Duodenal mucosa (tissue), 2 donors: ENCODE measurements around the gene OR2D2.
"Not testable (repeated sequence)": the region's sequence is repeated elsewhere in the genome, so short reads cannot be mapped to it uniquely, and the experiment has no call there.

Experiments used
- H3K27ac ChIP-seq: one replicate; pipeline ENCODE4 v1.7.0; 2013; ENCODE audit warnings: low read depth, low read length
- H3K27me3 ChIP-seq, 2 donors: one replicate each; pipeline ENCODE4 v1.7.0; 2013; ENCODE audit warnings: low read length in 2 of 2, control low read depth in 1 of 2; ENCODE audit not compliant: insufficient read depth in 2 of 2, control insufficient read depth in 1 of 2
- H3K36me3 ChIP-seq, 2 donors: one replicate each; pipeline ENCODE4 v1.7.0; 2013; ENCODE audit warnings: low read length in 2 of 2, control low read depth in 1 of 2; ENCODE audit not compliant: insufficient read depth in 2 of 2, control insufficient read depth in 1 of 2
- H3K4me1 ChIP-seq, 2 donors: one replicate each; pipeline ENCODE4 v1.7.0; 2013; ENCODE audit warnings: low read length in 2 of 2, control low read depth in 1 of 2; ENCODE audit not compliant: insufficient read depth in 2 of 2, control insufficient read depth in 1 of 2
- H3K4me3 ChIP-seq, 2 donors: one replicate each; pipeline ENCODE4 v1.7.0; 2013; ENCODE audit warnings: low read length in 2 of 2, low read depth in 1 of 2
- H3K9ac ChIP-seq, 2 donors: one replicate each; pipeline ENCODE4 v1.7.0; 2013; ENCODE audit warnings: low read length in 2 of 2, low read depth in 1 of 2
- H3K9me3 ChIP-seq, 2 donors: one replicate each; pipeline ENCODE4 v1.7.0; 2013; ENCODE audit warnings: low read length in 2 of 2, control low read depth in 1 of 2; ENCODE audit not compliant: control insufficient read depth in 1 of 2

The OR2D2 gene

DNA sequence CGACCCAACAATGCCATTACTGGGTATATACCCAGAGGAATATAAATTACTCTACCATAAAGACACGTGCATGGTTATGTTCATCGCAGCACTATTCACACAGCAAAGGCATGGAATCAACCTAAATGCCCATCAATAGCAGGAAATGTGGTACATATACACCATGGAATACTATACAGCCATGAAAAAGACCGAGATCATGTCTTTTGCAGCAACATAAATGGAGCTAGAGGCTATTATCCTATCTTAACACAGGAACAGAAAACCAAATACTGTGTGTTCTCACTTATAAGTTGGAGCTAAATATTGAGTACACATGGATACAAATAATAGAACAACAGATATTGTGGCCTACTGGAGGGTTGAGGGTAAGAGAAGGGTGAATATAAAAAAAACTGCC is 3.5 kb downstream of the OR2D2 start:
- H3K9ac ChIP-seq: no peak overlapping the region
- H3K4me3 ChIP-seq: no peak overlapping the region
- H3K9me3 ChIP-seq: peaks cover 0 to 3% of the 10 kb centered on the region in 2 donors
- no peak overlapping the region for H3K27ac ChIP-seq
- no peaks in the 10 kb centered on the region for H3K27me3 ChIP-seq
- H3K36me3 ChIP-seq: no peaks in the 10 kb centered on the region
- no peaks in the 10 kb centered on the region for H3K4me1 ChIP-seq

DNA sequence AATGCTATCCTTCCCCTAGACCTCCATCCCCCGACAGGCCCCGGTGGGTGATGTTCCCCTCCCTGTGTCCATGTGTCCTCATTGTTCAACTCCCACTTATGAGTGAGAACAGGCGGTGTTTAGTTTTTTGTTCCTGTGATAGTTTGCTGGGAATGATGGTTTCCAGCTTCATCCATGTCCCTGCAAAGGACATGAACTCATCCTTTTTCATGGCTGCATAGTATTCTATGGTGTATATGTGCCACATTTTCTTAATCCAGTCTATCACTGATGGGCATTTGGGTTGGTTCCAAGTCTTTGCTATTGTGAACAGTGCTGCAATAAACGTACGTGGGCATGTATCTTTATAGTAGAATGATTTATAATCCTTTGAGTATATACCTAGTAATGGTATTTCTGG is 4.6 kb downstream of the OR2D2 start:
- not testable (repeated sequence) for H3K4me1 ChIP-seq, H3K27me3 ChIP-seq, H3K9me3 ChIP-seq

DNA sequence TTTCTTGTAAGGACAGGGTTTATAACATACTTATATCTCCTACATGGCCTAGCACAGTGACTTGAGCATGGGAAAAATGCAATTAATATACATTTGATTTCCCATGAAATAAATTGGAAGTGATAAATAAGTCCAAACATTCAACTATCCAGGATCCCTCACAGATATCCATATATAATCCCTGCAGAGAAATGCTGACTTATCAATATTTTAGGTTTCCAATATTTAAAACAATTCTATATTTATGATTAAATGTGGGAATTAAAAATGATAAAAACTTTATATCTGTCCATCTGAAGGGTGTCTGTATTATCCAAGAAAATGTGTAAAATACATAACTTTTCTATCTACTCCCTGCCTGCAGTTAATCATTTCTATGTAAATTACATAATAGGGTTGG is 9.5 kb downstream of the OR2D2 start:
- Histone ChIP-seq H3K27me3 (no peaks in the 10 kb centered on the region), H3K4me3 (no peak overlapping the region), H3K4me1 (no peaks in the 10 kb centered on the region), H3K36me3 (no peaks in the 10 kb centered on the region), H3K27ac (no peak overlapping the region), H3K9me3 (no peaks in the 10 kb centered on the region), H3K9ac (no peak overlapping the region)

More for the DNA sequence above, 4.6 kb downstream of the OR2D2 start:
- H3K4me3 ChIP-seq, H3K36me3 ChIP-seq, H3K9ac ChIP-seq, H3K27ac ChIP-seq: not testable (repeated sequence)

DNA sequence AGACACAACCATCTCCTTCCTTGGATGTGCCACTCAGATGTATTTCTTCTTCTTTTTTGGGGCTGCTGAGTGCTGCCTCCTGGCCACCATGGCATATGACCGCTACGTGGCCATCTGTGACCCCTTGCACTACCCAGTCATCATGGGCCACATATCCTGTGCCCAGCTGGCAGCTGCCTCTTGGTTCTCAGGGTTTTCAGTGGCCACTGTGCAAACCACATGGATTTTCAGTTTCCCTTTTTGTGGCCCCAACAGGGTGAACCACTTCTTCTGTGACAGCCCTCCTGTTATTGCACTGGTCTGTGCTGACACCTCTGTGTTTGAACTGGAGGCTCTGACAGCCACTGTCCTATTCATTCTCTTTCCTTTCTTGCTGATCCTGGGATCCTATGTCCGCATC is 15.4 kb downstream of the OR2D2 start:
- Histone ChIP-seq H3K36me3 (no peaks in the 10 kb centered on the region), H3K4me3 (no peak overlapping the region), H3K27ac (no peak overlapping the region), H3K4me1 (no peaks in the 10 kb centered on the region), H3K9me3 (peaks cover 0 to 3% of the 10 kb centered on the region in 2 donors), H3K27me3 (no peaks in the 10 kb centered on the region), H3K9ac (no peak overlapping the region)

DNA sequence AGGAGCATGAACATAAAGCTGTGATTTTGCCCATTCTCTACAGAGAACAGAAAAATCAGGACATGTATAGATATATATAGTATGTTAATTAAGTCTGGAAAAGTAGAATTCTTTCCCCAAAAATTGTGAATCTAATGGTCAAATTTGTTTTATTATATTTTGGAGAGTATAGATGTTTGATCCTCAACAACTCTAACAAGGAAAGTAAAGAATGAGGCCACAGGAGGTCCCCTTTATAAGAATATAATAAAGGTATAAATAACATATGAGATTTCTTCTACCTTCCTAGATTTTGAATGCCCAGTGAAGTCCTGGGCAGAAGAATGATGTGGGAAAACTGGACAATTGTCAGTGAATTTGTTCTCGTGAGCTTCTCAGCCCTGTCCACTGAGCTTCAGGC is 16.0 kb downstream of the OR2D2 start, which contains the start of gene OR10A4:
OR10A4 (plus strand) TSS at position 301 of the 400 bp plus-strand sequence; CDS start at position 324, 23 bp downstream.
- no peak within 1 kb of the TSS for H3K4me3 ChIP-seq
- no peak within 1 kb of the TSS for H3K9ac ChIP-seq
- H3K36me3 ChIP-seq: no peaks in the 10 kb centered on the region
- H3K9me3 ChIP-seq: peaks cover 0 to 3% of the 10 kb centered on the region in 2 donors
- no peaks in the 10 kb centered on the region for H3K4me1 ChIP-seq
- H3K27ac ChIP-seq: no peak within 1 kb of the TSS
- no peaks in the 10 kb centered on the region for H3K27me3 ChIP-seq

DNA sequence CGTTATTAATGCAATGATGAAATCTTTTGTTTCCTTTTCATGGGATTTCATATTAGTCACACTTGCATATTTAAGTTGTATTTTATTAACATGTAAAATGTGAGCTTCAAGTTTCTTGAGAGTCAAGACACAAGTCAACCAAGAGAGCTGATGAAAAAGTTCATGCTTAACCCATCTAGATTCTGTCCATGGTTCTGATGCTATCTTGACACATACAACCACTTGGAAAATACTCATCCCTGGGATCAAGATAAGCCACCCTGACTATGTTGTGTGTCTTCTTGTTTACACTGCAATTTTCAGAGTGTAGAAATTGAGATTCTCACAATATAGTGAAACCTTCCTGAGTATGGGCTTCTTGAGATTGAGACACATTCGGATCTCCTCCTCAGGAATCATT is 16.5 kb downstream of the OR2D2 start:
- Histone ChIP-seq H3K27me3 (no peaks in the 10 kb centered on the region), H3K9me3 (peaks cover 0 to 3% of the 10 kb centered on the region in 2 donors), H3K27ac (no peak overlapping the region), H3K4me1 (no peaks in the 10 kb centered on the region), H3K36me3 (no peaks in the 10 kb centered on the region), H3K4me3 (no peak overlapping the region), H3K9ac (no peak overlapping the region)

DNA sequence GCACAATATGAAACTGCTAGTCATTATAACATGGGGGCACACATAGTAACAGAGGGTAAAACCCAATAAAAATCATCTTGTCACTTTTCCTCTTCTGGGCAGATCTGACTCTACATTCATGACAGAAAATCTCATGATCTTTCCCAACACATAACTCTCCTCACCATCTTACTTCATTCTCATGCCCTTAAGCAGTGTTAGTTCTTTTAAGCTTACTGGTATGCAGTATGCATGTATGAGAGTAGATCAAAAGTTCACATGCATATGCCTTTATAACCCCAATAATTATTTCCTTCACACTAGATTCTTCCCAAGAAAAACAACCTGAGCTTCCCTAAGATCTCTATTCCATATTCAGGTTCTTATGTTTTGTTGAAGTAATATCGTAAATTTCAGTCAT is 21.0 kb downstream of the OR2D2 start:
- H3K4me1 ChIP-seq: no peaks in the 10 kb centered on the region
- no peak overlapping the region for H3K9ac ChIP-seq
- H3K27me3 ChIP-seq: no peaks in the 10 kb centered on the region
- no peaks in the 10 kb centered on the region for H3K36me3 ChIP-seq
- H3K4me3 ChIP-seq: no peak overlapping the region
- H3K9me3 ChIP-seq: no peaks in the 10 kb centered on the region
- no peak overlapping the region for H3K27ac ChIP-seq

DNA sequence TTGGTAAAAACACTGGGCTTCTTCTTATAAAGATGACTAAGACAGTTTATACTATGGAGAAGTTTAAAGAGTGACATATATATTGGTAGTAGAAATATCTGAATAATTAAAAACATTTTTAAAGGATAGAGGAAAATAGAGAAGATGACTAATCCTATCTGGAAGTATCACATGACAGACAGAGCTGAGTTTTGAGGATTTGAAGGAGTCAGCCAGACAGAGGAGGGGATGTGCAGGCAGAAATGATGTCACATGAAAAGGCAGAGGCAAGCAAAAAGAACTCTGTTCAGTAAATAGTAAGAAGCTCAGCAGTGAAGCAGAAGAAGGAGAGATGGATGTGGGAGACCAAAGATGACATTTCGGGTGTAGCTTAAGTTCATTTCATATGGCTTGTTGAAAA is 27.9 kb downstream of the OR2D2 start:
- Histone ChIP-seq H3K9me3 (no peaks in the 10 kb centered on the region), H3K4me1 (no peaks in the 10 kb centered on the region), H3K27ac (no peak overlapping the region), H3K9ac (no peak overlapping the region), H3K36me3 (no peaks in the 10 kb centered on the region), H3K4me3 (no peak overlapping the region), H3K27me3 (no peaks in the 10 kb centered on the region)

DNA sequence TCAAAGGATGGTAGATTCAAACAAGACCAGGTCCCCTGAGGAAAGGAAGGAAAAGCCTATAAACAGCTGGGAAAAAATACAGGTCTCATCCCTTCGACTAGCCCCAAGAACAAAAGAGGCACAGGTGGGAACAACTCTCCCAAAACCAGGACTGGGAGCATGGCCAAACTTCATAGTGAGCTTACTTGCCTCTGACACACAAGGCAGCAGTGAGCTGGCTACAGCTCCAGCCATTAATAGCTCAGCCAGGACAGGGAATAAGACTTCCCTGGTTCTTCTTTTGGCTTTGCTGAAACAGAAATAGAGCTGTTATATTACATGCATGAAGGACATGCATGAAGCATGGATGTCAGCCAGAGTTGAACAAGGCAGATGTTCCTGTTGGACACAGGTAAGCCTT is 29.3 kb downstream of the OR2D2 start, which contains the start of gene OR10A2:
OR10A2 (plus strand) TSS at position 97 of the 400 bp plus-strand sequence. CDS start 6,698 bp downstream, outside the sequence.
- Histone ChIP-seq H3K4me3 (no peak within 1 kb of the TSS), H3K27me3 (no peaks in the 10 kb centered on the region), H3K27ac (no peak within 1 kb of the TSS), H3K4me1 (no peaks in the 10 kb centered on the region), H3K9me3 (no peaks in the 10 kb centered on the region), H3K9ac (no peak within 1 kb of the TSS), H3K36me3 (no peaks in the 10 kb centered on the region)

DNA sequence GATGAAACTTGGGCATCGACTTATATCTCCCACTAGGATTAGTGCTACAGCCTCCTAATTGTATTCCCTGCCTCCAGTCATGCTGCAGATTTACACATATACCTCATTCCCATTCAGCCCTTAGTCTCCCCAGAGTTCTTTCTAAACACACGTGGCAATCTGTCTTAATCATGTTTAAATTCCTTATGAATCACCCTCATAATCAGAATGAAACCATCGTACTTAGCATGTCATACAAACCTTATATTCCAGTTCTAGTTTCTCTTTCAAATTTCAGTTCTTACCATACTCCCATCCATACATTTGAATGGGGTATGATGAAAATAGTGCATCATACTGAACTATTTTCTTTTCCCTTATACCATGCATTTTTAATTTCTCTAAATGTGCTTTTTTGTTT is 35.4 kb downstream of the OR2D2 start:
- H3K36me3 ChIP-seq: no peaks in the 10 kb centered on the region
- H3K27ac ChIP-seq: no peak overlapping the region
- H3K4me3 ChIP-seq: no peak overlapping the region
- no peaks in the 10 kb centered on the region for H3K27me3 ChIP-seq
- H3K4me1 ChIP-seq: no peaks in the 10 kb centered on the region
- no peak overlapping the region for H3K9ac ChIP-seq
- no peaks in the 10 kb centered on the region for H3K9me3 ChIP-seq

DNA sequence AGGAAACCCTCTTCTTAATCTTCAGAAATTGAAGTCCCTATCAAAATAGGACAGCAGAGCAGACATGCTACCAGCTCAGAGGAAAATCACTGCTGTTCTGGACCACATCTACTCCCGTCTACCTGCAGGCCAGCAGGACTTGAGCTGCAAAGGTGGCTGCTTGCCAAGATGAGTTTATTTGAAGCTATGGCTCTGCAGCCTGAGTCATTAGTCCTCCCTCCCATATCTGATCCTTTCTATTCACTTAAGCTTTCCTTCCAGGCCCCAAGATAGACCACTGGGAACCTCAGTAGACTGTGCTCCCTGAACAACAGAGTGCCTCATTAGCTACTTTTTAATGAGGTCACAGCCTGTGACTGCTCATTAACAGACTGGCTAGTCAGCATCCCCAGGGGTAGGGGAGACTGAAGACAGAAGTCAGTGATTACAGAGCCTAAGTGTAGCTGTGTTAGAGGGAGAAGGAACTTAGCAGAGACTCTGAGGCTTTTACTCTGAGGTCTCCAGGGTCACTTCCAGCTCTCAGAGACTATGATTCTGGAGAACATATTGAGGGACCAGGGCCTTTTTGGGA is 36.2 kb downstream of the OR2D2 start:
- no peak overlapping the region for H3K27ac ChIP-seq
- no peak overlapping the region for H3K9ac ChIP-seq
- H3K27me3 ChIP-seq: no peaks in the 10 kb centered on the region
- no peaks in the 10 kb centered on the region for H3K9me3 ChIP-seq
- H3K4me1 ChIP-seq: no peaks in the 10 kb centered on the region
- no peaks in the 10 kb centered on the region for H3K36me3 ChIP-seq
- H3K4me3 ChIP-seq: no peak overlapping the region
